GM19397 (cell line): ENCODE results near the gene SORCS2.
"Not testable (repeated sequence)": the region's sequence is repeated elsewhere in the genome, so short reads cannot be mapped to it uniquely, and the experiment has no call there.

Source experiments
- ATAC-seq: cut with Tn5 transposase; IDR thresholded peaks from one replicate; pipeline ENCODE4 v1.9.1; 2021; ENCODE audit warnings: mild to moderate bottlenecking, moderate library complexity; ENCODE audit not compliant: unreplicated experiment

SORCS2 gene

GRCh38 chr4:7159923-7160322 is 32.4 kb upstream of the SORCS2 start:
- no peak for ATAC-seq

- ATAC-seq, result no peak
Observed at GRCh38 chr4:7160439-7160838, 31.9 kb upstream of the SORCS2 start.

- no peak for ATAC-seq
Observed at GRCh38 chr4:7160951-7161440, 31.3 kb upstream of the SORCS2 start.

GRCh38 chr4:7161721-7162214 is 30.6 kb upstream of the SORCS2 start:
- no peak for ATAC-seq

- not testable (repeated sequence) for ATAC-seq
Observed at GRCh38 chr4:7165056-7165873, 27.1 kb upstream of the SORCS2 start.

- no peak for ATAC-seq
Observed at GRCh38 chr4:7165874-7166201, 26.5 kb upstream of the SORCS2 start.

- ATAC-seq, result no peak
Observed at GRCh38 chr4:7166237-7166636, 26.1 kb upstream of the SORCS2 start.

- ATAC-seq, result no peak
Observed at GRCh38 chr4:7166981-7167700, 25.2 kb upstream of the SORCS2 start.

GRCh38 chr4:7167706-7168105 is 24.6 kb upstream of the SORCS2 start:
- no peak for ATAC-seq

GRCh38 chr4:7168106-7168505 is 24.2 kb upstream of the SORCS2 start:
- ATAC-seq, result no peak

GRCh38 chr4:7169134-7169533 is 23.2 kb upstream of the SORCS2 start:
- no peak for ATAC-seq

- ATAC-seq, result no peak
Observed at GRCh38 chr4:7170012-7170411, 22.3 kb upstream of the SORCS2 start.

GRCh38 chr4:7171191-7171900 is 21.0 kb upstream of the SORCS2 start:
- ATAC-seq, result no peak

- no peak for ATAC-seq
Observed at GRCh38 chr4:7172508-7172907, 19.8 kb upstream of the SORCS2 start.

GRCh38 chr4:7172946-7173345 is 19.4 kb upstream of the SORCS2 start:
- no peak for ATAC-seq

- ATAC-seq, result no peak
Observed at GRCh38 chr4:7173841-7174449, 18.4 kb upstream of the SORCS2 start.

GRCh38 chr4:7179158-7179557 is 13.2 kb upstream of the SORCS2 start:
- no peak for ATAC-seq

- no peak for ATAC-seq
Observed at GRCh38 chr4:7180938-7181337, 11.4 kb upstream of the SORCS2 start.

- ATAC-seq, result no peak
Observed at GRCh38 chr4:7182616-7183015, 9.7 kb upstream of the SORCS2 start.

GRCh38 chr4:7183161-7183560 is 9.2 kb upstream of the SORCS2 start:
- ATAC-seq, result no peak
